ENCODE data around the gene FER.

GRCh38 chr5:108743846-108744245 lies 3.9 kb upstream of the FER start:
- TF ChIP-seq CTCF (IDR thresholded peaks at IDR 0.05) (no peak), GABPA (IDR thresholded peaks at IDR 0.05; ENCODE audit: low read depth) (no peak), RAD21 (IDR thresholded peaks at IDR 0.05; ENCODE audit: low read length) (no peak), POLR2AphosphoS5 (IDR thresholded peaks at IDR 0.05; ENCODE audit: low read depth, low read length) (no peak), ELF1 (IDR thresholded peaks at IDR 0.05) (no peak), TAF1 (IDR thresholded peaks at IDR 0.05; ENCODE audit: borderline replicate concordance, low read depth, low read length) (no peak), SIN3A (IDR thresholded peaks at IDR 0.05; ENCODE audit: borderline replicate concordance, low read depth, low read length) (no peak), RCOR1 (IDR thresholded peaks at IDR 0.05; ENCODE audit: low read length) (no peak), USF1 (IDR thresholded peaks at IDR 0.05; ENCODE audit: borderline replicate concordance, low read depth) (no peak), CHD2 (IDR thresholded peaks at IDR 0.05; ENCODE audit: low read length, partially characterized antibody) (no peak)
